Caco-2 (cell line): ENCODE measurements around the gene HOXA6. TPM values are rescaled to one million over a fixed set of nuclear protein-coding genes. Genes with fewer than 3 reads are reported as not detected.

ENCODE experiments used
- BruUV-seq: library from RNA; stranded (reverse); fragments of 400-500 nt; replicated peaks from 2 replicates; lab custom pipeline; 2021; lab: Mats Ljungman, UMichigan
- CTCF ChIA-PET: fragments of 300-600 bp; sonication (Branson Sonifier 250); formaldehyde crosslinking; loops from one replicate; lab custom pipeline; 2022; ENCODE audit warnings: antibody characterized with exemption; lab: Charles Lee
- POLR2A ChIA-PET: fragments of 300-600 bp; sonication (Branson Sonifier 250); formaldehyde crosslinking; loops from one replicate; lab custom pipeline; 2022; ENCODE audit warnings: antibody characterized with exemption; lab: Charles Lee
- DNase-seq, 2 experiments: peaks; one replicate each; pipeline versions ENCODE4 v3.0.0 to v3.0.0-alpha.2; 2020 to 2022
- H3K27me3 ChIP-seq: replicated peaks from 2 replicates; pipeline ENCODE4 v1.6.0; 2011; ENCODE audit warnings: low read length; ENCODE audit not compliant: control insufficient read depth, insufficient read depth
- H3K36me3 ChIP-seq: 2 replicates; pipeline ENCODE4 v1.5.1; 2011; ENCODE audit warnings: low read length; ENCODE audit not compliant: control insufficient read depth, insufficient read depth
- H3K4me1 ChIP-seq: fragments of 250-450 bp; sonication (Bioruptor Pico); 2 replicates; pipeline ENCODE4 v1.5.1; 2020; ENCODE audit warnings: mild to moderate bottlenecking
- H3K4me3 ChIP-seq: 2 replicates; pipeline ENCODE4 v1.5.1; 2011; ENCODE audit warnings: low read depth, mild to moderate bottlenecking, control low read depth, low read length
- H3K9me3 ChIP-seq: fragments of 250-450 bp; sonication (Bioruptor Pico); 2 replicates; pipeline ENCODE4 v1.5.1; 2020; ENCODE audit warnings: mild to moderate bottlenecking, moderate library complexity
- H3K27ac Mint-ChIP-seq: one replicate; pipeline ENCODE4 v1.8.0; 2022; ENCODE audit warnings: mixed read lengths; ENCODE audit not compliant: unreplicated experiment
- H3K27me3 Mint-ChIP-seq: one replicate; pipeline ENCODE4 v1.8.0; 2022; ENCODE audit warnings: mixed read lengths; ENCODE audit not compliant: insufficient read depth, unreplicated experiment
- H3K36me3 Mint-ChIP-seq: one replicate; pipeline ENCODE4 v1.8.0; 2022; ENCODE audit warnings: mild to moderate bottlenecking, mixed read lengths; ENCODE audit not compliant: insufficient read depth, unreplicated experiment
- H3K4me1 Mint-ChIP-seq: one replicate; pipeline ENCODE4 v1.8.0; 2022; ENCODE audit warnings: low read depth, mixed read lengths; ENCODE audit not compliant: unreplicated experiment
- H3K4me3 Mint-ChIP-seq: one replicate; pipeline ENCODE4 v1.8.0; 2022; ENCODE audit warnings: mild to moderate bottlenecking, moderate library complexity, mixed read lengths; ENCODE audit not compliant: unreplicated experiment
- H3K9me3 Mint-ChIP-seq: one replicate; pipeline ENCODE4 v1.8.0; 2022; ENCODE audit warnings: mixed read lengths; ENCODE audit not compliant: unreplicated experiment
- intact Hi-C: fragments of 100-400 bp; cut with micrococcal nuclease; formaldehyde crosslinking; loops from one replicate; pipeline ENCODE4 v1.10.0; 2022; ENCODE audit not compliant: unreplicated experiment
- total RNA-seq: library from RNA; stranded (reverse); gene quantifications from 2 replicates; pipeline ENCODE4 v1.2.3, GENCODE V29; 2022
- TF ChIP-seq, protein P1 (sequence below), 2 experiments: fragments of 200-600 bp in 1 of 2; IDR thresholded peaks; 1 replicate in 1 of 2; 2 replicates in 1 of 2; pipeline versions ENCODE4 v1.5.1 to v1.8.0; 2011 to 2022; ENCODE audit warnings: antibody characterized with exemption in 1 of 2, control low read depth in 1 of 2, inconsistent platforms in 1 of 2, low read depth in 1 of 2, low read length in 1 of 2, mild to moderate bottlenecking in 1 of 2, moderate library complexity in 1 of 2; ENCODE audit not compliant: insufficient read depth in 1 of 2, severe bottlenecking in 1 of 2, unreplicated experiment in 1 of 2

Gene HOXA6
- total RNA-seq, 1 experiment from 2014 or later = 5.6 TPM

DNA sequence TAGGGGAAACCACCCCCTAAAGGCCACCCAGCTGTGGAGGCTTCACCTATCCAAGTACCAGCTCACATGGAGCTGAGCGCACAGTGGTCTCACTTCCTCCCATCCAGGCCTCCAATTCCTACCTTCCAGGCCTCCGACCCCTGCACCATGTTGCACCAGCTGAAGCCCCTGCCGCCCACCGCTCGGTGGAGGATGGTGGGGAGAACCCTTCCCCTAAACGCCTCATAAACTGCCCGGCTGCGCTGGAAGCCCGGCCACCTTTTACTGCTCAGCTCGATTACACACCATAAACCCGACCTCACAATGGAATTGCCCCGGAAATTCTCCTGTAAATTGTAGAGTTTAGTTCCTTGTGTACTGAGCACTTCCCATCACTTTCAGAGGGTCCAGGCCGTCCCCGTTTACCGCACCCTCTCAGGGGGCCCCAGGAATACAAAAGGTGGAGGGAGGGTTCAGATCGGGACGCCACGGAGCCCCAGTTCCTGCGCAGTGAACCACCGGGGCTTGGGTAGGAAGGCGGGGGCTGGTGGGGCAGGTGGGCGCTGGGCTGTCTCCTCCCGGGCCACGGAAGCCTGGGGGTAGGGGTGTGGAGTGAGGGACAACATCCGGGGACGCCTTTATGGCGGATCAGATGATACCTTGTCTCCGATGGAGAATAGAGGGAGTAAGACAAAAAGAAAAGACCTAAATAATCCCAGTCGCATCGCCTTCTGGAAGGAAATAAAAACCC lies 10.3 kb upstream of the HOXA6 start:
- H3K9me3 ChIP-seq = no peaks in the 10 kb centered on the region
- CTCF ChIA-PET = interaction anchor here (1.3 kb wide), 1 partner anchor 10 kb away, joined by 5 read pairs; no protein-coding TSS in a partner anchor
- H3K4me1 ChIP-seq = peaks cover 7% of the 10 kb centered on the region
- H3K4me1 Mint-ChIP-seq = peaks cover 7% of the 10 kb centered on the region
- POLR2A ChIA-PET = no interaction called here
- TF ChIP-seq, protein P1, sequence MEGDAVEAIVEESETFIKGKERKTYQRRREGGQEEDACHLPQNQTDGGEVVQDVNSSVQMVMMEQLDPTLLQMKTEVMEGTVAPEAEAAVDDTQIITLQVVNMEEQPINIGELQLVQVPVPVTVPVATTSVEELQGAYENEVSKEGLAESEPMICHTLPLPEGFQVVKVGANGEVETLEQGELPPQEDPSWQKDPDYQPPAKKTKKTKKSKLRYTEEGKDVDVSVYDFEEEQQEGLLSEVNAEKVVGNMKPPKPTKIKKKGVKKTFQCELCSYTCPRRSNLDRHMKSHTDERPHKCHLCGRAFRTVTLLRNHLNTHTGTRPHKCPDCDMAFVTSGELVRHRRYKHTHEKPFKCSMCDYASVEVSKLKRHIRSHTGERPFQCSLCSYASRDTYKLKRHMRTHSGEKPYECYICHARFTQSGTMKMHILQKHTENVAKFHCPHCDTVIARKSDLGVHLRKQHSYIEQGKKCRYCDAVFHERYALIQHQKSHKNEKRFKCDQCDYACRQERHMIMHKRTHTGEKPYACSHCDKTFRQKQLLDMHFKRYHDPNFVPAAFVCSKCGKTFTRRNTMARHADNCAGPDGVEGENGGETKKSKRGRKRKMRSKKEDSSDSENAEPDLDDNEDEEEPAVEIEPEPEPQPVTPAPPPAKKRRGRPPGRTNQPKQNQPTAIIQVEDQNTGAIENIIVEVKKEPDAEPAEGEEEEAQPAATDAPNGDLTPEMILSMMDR (IDR thresholded peaks at IDR 0.05; ENCODE audit: insufficient read depth in 1 of 2, low read depth in 1 of 2, low read length in 1 of 2, severe bottlenecking in 1 of 2, unreplicated experiment in 1 of 2) = no peak
- intact Hi-C loops = no loop called here
- H3K27ac Mint-ChIP-seq = no peak overlapping the region
- H3K27me3 Mint-ChIP-seq = no peaks in the 10 kb centered on the region
- H3K27me3 ChIP-seq = no peaks in the 10 kb centered on the region
- no peak overlapping the region for H3K4me3 ChIP-seq
- H3K36me3 ChIP-seq = no peaks in the 10 kb centered on the region; the same call in 1 of the 2 replicates
- no peaks in the 10 kb centered on the region for H3K9me3 Mint-ChIP-seq
- BruUV-seq = no TSS peak
- peak in 1 of 2 experiments; percentile 29 for DNase-seq
- H3K36me3 Mint-ChIP-seq = peaks cover 20% of the 10 kb centered on the region
- H3K4me3 Mint-ChIP-seq = peak overlapping the region; percentile 93

DNA sequence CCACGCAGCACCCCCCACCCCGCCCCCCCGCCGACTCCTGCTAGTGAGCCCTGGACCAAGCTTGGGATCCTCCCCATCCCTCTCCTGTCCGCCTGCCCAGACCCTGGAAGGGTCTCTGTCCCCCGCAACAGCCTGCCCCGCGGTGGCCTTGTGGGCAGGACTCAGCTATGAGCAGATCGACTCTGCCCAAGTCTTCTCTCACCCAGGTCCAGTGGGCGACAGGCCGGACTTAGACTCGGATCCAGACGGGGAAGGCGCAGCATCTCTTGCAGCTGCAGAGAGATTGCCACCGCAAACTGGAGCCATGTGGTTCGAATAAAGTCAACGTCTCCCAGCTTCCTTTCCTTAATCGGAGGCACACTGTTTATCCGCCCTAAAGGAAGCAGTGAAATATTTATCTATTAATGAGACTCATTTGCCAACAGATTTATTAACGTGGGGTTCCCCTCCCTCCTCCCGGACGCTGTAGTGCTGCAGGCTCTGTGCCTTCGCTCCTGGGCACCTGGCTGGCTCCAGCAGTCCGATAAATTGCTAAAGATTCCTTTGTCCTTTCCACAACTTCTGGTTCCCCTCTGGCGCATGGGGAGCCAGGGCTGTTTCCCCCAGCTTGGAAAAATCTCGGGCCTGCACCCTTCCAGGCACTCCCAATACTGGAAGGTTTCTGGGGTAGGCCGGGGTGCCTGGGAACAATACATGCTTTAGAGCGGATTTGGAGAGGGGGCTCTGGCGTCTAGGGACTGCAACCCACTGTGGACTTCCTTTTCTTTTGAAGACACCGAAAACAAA lies 9.5 kb upstream of the HOXA6 start:
- POLR2A ChIA-PET = interaction anchor here (0.6 to 1.0 kb wide), 3 partner anchors 61 to 1096 kb away, joined by 5 to 6 read pairs (median 6); partner anchors contain the start of genes HOXA1 and SKAP2

More for the DNA sequence above, 9.5 kb upstream of the HOXA6 start:
- H3K27ac Mint-ChIP-seq = peak overlapping the region; percentile 93
- H3K4me1 ChIP-seq = peaks cover 7% of the 10 kb centered on the region
- CTCF ChIA-PET = interaction anchor here (0.6 to 1.3 kb wide), 9 partner anchors 9 to 1295 kb away, joined by 3 to 6 read pairs (median 4); partner anchors contain the start of gene HOXA4
- no peaks in the 10 kb centered on the region for H3K27me3 Mint-ChIP-seq
- no peaks in the 10 kb centered on the region for H3K9me3 ChIP-seq
- no TSS peak for BruUV-seq
- DNase-seq = peak in 1 of 2 experiments; percentile 34
- no peaks in the 10 kb centered on the region for H3K27me3 ChIP-seq
- peak overlapping the region; percentile 49 for H3K4me3 ChIP-seq
- peaks cover 20% of the 10 kb centered on the region for H3K36me3 Mint-ChIP-seq
- H3K36me3 ChIP-seq = no peaks in the 10 kb centered on the region; the same call in 1 of the 2 replicates
- peaks cover 7% of the 10 kb centered on the region for H3K4me1 Mint-ChIP-seq
- H3K4me3 Mint-ChIP-seq = peak overlapping the region; percentile 93
- intact Hi-C loops = no loop called here
- no peaks in the 10 kb centered on the region for H3K9me3 Mint-ChIP-seq
- TF ChIP-seq, protein P1 (IDR thresholded peaks at IDR 0.05; ENCODE audit: insufficient read depth in 1 of 2, low read depth in 1 of 2, low read length in 1 of 2, severe bottlenecking in 1 of 2, unreplicated experiment in 1 of 2) = no peak
